Measurements from ENCODE around the gene MPZL2.

GRCh38 chr11:118310781-118311485 lies 46.8 kb upstream of the MPZL2 start:
- no peak for TF ChIP-seq CTCF (IDR thresholded peaks at IDR 0.05; ENCODE audit: low read length)
- TF ChIP-seq EZH2 (IDR thresholded peaks at IDR 0.05; ENCODE audit: borderline replicate concordance, low read length): no peak
